GM19463 (cell line): ENCODE results near the gene OR10A4.
"Not testable (repeated sequence)": the region's sequence is repeated elsewhere in the genome, so short reads cannot be mapped to it uniquely, and the experiment has no call there.

Experiments used
- ATAC-seq: cut with Tn5 transposase; IDR thresholded peaks from one replicate; pipeline ENCODE4 v1.9.1; 2021; ENCODE audit warnings: mild to moderate bottlenecking, moderate library complexity; ENCODE audit not compliant: unreplicated experiment

OR10A4 gene

GRCh38 chr11:6876325-6876724 is at the start of gene OR10A4:
Gene OR10A4, plus strand, starts transcription at chr11:6876625. Its CDS starts 23 bp downstream, at chr11:6876648.
- no peak for ATAC-seq

- no peak for ATAC-seq
Observed at GRCh38 chr11:6828103-6828502, 48.3 kb upstream of the OR10A4 start.

GRCh38 chr11:6833356-6833755 is 43.1 kb upstream of the OR10A4 start:
- no peak for ATAC-seq

- ATAC-seq: no peak
Observed at GRCh38 chr11:6834021-6834420, 42.4 kb upstream of the OR10A4 start.

GRCh38 chr11:6841694-6842093 is 34.7 kb upstream of the OR10A4 start:
- ATAC-seq: no peak

GRCh38 chr11:6843670-6844069 is 32.8 kb upstream of the OR10A4 start:
- ATAC-seq: no peak

GRCh38 chr11:6844356-6844755 is 32.1 kb upstream of the OR10A4 start:
- ATAC-seq: no peak

- no peak for ATAC-seq
Observed at GRCh38 chr11:6845383-6845782, 31.0 kb upstream of the OR10A4 start, which contains the start of gene OR10A5. Gene OR10A5, plus strand, starts transcription at chr11:6845683. Its CDS starts 0 bp downstream, at chr11:6845683.

- no peak for ATAC-seq
Observed at GRCh38 chr11:6850526-6850925, 25.9 kb upstream of the OR10A4 start.

GRCh38 chr11:6854801-6855200 is 21.6 kb upstream of the OR10A4 start:
- not testable (repeated sequence) for ATAC-seq

GRCh38 chr11:6855971-6856541 is 20.4 kb upstream of the OR10A4 start:
- ATAC-seq: no peak

GRCh38 chr11:6856871-6857270 is 19.6 kb upstream of the OR10A4 start:
- no peak for ATAC-seq

- ATAC-seq: no peak
Observed at GRCh38 chr11:6862961-6863360, 13.5 kb upstream of the OR10A4 start, which contains the start of gene OR10A2. Gene OR10A2, plus strand, starts transcription at chr11:6863057. Its CDS starts 6,698 bp downstream, at chr11:6869755.

- no peak for ATAC-seq
Observed at GRCh38 chr11:6864438-6864837, 12.0 kb upstream of the OR10A4 start.

GRCh38 chr11:6871278-6871677 is 5.1 kb upstream of the OR10A4 start:
- ATAC-seq: no peak

GRCh38 chr11:6875761-6876160 is 664 bp upstream of the OR10A4 start:
- ATAC-seq: no peak

- no peak for ATAC-seq
Observed at GRCh38 chr11:6876914-6877313, 489 bp downstream of the OR10A4 start.

GRCh38 chr11:6882751-6883150 is 6.3 kb downstream of the OR10A4 start:
- ATAC-seq: no peak

GRCh38 chr11:6887711-6888110 is 11.3 kb downstream of the OR10A4 start:
- not testable (repeated sequence) for ATAC-seq

GRCh38 chr11:6888830-6889229 is 12.4 kb downstream of the OR10A4 start:
- no peak for ATAC-seq

- no peak for ATAC-seq
Observed at GRCh38 chr11:6889835-6890234, 13.4 kb downstream of the OR10A4 start.

GRCh38 chr11:6892400-6892799 is 16.0 kb downstream of the OR10A4 start, which contains the start of gene OR2D2:
Gene OR2D2, minus strand, starts transcription at chr11:6892500. Its CDS starts 0 bp downstream, at chr11:6892500.
- no peak for ATAC-seq

- no peak for ATAC-seq
Observed at GRCh38 chr11:6894097-6894496, 17.7 kb downstream of the OR10A4 start.
